ENCODE measurements around the gene SLC29A4. TPM values are rescaled to one million over a fixed set of nuclear protein-coding genes. Genes with fewer than 3 reads are reported as not detected.

Gene SLC29A4
- total RNA-seq, 1 donor from 2014 or later, result 0.38 TPM

DNA sequence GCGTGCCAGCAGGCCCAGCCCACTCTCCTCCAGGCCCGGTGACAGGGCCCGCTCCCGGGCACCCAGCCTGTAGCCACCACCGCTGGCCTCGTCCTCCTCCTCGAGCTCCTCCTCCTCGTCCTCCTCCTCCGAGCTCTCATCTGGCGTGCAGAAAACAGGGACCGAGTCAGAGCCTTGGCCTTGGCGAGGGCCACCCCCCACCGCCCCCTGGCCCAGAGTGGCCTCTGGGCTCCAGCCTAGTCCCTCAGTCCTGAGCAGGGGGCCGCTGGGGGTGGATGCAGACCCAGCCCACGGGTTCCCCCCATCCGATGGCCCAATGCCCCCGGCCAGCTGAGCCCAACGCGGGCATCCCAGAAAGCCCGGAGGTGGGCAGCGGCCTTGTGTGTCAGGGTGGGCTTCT lies 62.9 kb downstream of the SLC29A4 start:
- Mint-ChIP-seq H3K27ac (no peak overlapping the region), H3K4me3 (no peak overlapping the region), H3K36me3 (ENCODE audit: low read depth) (peaks cover 66% of the 10 kb centered on the region), H3K4me1 (no peaks in the 10 kb centered on the region), H3K27me3 (no peaks in the 10 kb centered on the region), H3K9me3 (peaks cover 16% of the 10 kb centered on the region)
- ATAC-seq (ENCODE audit: low read depth) (no peak), DNase-seq (no peak)
- TF ChIP-seq, protein P1, sequence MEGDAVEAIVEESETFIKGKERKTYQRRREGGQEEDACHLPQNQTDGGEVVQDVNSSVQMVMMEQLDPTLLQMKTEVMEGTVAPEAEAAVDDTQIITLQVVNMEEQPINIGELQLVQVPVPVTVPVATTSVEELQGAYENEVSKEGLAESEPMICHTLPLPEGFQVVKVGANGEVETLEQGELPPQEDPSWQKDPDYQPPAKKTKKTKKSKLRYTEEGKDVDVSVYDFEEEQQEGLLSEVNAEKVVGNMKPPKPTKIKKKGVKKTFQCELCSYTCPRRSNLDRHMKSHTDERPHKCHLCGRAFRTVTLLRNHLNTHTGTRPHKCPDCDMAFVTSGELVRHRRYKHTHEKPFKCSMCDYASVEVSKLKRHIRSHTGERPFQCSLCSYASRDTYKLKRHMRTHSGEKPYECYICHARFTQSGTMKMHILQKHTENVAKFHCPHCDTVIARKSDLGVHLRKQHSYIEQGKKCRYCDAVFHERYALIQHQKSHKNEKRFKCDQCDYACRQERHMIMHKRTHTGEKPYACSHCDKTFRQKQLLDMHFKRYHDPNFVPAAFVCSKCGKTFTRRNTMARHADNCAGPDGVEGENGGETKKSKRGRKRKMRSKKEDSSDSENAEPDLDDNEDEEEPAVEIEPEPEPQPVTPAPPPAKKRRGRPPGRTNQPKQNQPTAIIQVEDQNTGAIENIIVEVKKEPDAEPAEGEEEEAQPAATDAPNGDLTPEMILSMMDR (IDR thresholded peaks at IDR 0.05), result no peak
- CTCF ChIA-PET, result no interaction called here
- intact Hi-C loops (cut with micrococcal nuclease), result no loop called here
- POLR2A ChIA-PET, result no interaction called here

DNA sequence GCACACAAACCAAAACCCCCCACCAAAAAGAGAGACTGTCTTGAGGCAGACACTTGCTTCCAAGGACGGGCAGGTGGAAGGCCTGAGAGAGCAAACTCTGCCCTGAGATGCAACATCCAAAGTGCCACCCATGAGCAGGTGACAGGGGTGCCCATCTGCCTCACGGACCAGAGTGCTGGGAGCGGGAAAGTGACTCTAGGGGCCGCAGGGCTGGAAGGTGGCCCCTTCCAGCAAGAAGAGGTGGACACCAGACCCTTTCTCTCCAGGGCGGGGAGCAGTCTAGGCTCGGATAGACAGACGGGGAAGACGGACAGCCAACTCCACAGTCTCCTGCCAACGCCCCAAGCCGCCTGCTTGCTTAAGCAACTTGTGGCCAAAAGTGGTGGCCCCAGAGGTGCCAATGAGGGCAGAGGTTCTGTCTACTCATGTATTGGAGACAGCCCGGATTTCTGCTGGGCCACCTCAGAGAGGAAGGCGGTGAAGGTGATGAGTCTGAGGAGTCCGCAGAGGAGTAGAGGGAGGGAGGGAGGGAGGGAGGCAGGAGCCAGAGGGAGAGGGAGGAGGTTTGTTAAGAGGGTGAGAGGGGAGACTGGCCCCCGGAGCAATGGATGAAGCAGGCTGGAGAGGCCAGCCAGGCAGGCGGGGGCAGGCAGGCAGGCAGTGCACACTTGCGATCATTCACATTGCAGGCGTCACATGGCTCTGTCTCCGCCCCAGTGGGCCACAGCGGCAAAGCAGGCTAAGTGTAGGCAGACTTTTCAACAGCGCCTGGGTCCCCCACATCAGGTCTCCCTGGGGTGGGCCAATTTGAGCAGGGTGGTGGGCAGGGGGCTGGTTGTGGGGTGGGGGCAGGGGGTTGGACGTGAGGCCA lies 65.6 kb downstream of the SLC29A4 start:
- intact Hi-C loops (cut with micrococcal nuclease), result no loop called here
- no peaks in the 10 kb centered on the region for H3K4me1 Mint-ChIP-seq

DNA sequence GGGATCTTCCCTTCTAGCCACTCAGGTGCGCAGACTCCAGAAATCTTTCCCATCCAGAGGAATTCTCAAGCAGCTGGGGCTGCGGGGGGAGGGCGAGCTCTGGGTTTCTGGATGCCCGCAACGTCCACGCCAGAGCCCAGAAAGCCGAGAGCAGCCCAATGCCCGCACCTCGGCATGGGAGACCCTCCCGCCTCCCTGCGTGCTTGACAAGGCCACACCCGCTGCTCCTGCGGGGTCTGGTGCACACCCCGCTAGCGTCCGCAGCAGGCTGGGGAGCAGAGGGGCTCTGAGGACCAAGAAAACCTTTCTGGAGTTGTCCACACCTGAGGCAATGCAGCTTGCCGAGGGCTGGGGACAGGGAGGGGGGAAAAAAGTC lies 66.2 kb downstream of the SLC29A4 start:
- H3K4me1 Mint-ChIP-seq, result no peaks in the 10 kb centered on the region
- intact Hi-C loops (cut with micrococcal nuclease), result no loop called here
- H3K36me3 Mint-ChIP-seq (ENCODE audit: low read depth), result peaks cover 65% of the 10 kb centered on the region
- POLR2A ChIA-PET, result no interaction called here
- H3K27me3 Mint-ChIP-seq, result no peaks in the 10 kb centered on the region
- peaks cover 4% of the 10 kb centered on the region for H3K9me3 Mint-ChIP-seq
- H3K4me3 Mint-ChIP-seq, result no peak overlapping the region
- DNase-seq (no peak), ATAC-seq (ENCODE audit: low read depth) (no peak)
- H3K27ac Mint-ChIP-seq, result no peak overlapping the region
- CTCF ChIA-PET, result no interaction called here
- TF ChIP-seq, protein P1 (IDR thresholded peaks at IDR 0.05), result no peak

More for the DNA sequence above, 65.6 kb downstream of the SLC29A4 start:
- no peaks in the 10 kb centered on the region for H3K27me3 Mint-ChIP-seq
- ATAC-seq (ENCODE audit: low read depth) (no peak), DNase-seq (no peak)
- no peak overlapping the region for H3K4me3 Mint-ChIP-seq
- peaks cover 8% of the 10 kb centered on the region for H3K9me3 Mint-ChIP-seq
- TF ChIP-seq, protein P1 (IDR thresholded peaks at IDR 0.05), result no peak
- ChIA-PET POLR2A (no interaction called here), CTCF (no interaction called here)
- peaks cover 65% of the 10 kb centered on the region for H3K36me3 Mint-ChIP-seq (ENCODE audit: low read depth)
- H3K27ac Mint-ChIP-seq, result no peak overlapping the region

DNA sequence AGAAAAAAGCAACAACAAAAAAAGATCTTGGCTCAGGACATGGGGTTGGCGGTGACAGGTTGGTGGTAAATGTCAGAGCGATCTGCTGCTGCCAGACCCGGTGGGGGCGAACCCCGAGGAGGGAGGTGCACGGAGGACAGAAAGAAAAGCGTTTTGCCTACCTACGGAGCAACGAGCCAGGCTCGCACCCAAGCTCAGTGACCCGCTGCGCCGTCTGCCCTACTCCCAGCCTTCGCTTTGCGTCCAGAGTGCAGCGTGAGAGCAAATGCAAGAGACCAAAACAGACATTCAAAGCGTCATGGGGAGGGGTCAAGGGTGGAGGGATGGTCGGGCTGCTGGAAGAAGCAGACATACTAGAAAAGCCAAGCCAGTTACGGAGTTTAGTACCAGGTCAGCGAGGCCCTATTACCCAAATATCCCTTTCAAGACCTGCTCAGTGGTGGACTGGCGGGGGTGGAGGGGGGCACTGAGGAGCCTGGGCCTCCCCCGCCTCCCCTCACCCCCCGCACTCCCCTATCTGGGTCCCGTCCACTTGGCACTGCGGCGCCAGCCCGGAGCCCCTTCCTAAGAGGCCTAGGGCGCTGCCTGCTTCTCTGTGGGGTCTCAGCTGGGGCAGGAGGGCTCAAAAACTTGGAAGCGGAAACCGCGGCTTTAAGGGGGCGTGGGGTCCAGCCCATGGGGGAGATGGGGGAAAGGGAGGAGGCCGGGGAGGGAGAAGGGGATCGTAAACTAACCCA lies 66.9 kb downstream of the SLC29A4 start:
- no peak for DNase-seq
- CTCF ChIA-PET, result no interaction called here
- ATAC-seq (ENCODE audit: low read depth), result no peak
- H3K36me3 Mint-ChIP-seq (ENCODE audit: low read depth), result peaks cover 64% of the 10 kb centered on the region
- H3K9me3 Mint-ChIP-seq, result peaks cover 3% of the 10 kb centered on the region
- no peaks in the 10 kb centered on the region for H3K27me3 Mint-ChIP-seq
- POLR2A ChIA-PET, result no interaction called here
- no peak overlapping the region for H3K27ac Mint-ChIP-seq
- H3K4me3 Mint-ChIP-seq, result no peak overlapping the region
- TF ChIP-seq, protein P1 (IDR thresholded peaks at IDR 0.05), result no peak
- intact Hi-C loops (cut with micrococcal nuclease), result no loop called here
- peaks cover 3% of the 10 kb centered on the region for H3K4me1 Mint-ChIP-seq

DNA sequence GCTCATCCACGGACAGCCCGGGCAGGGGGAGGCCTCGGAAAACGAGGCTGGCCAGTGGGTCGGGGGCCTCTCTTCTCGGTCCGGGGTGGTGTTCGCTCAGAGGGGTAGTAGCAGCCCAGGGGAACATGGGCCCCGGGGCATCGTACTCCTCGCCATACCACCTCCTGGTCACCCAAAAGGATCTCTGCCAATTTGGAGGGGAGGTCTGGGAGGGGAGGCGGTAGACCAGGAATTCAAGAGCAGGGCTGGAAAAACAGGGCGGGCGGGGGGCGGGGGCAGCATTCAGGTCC lies 67.4 kb downstream of the SLC29A4 start:
- Mint-ChIP-seq H3K27ac (no peak overlapping the region), H3K36me3 (ENCODE audit: low read depth) (peaks cover 64% of the 10 kb centered on the region), H3K4me3 (no peak overlapping the region), H3K4me1 (peaks cover 3% of the 10 kb centered on the region), H3K27me3 (no peaks in the 10 kb centered on the region), H3K9me3 (no peaks in the 10 kb centered on the region)
- ChIA-PET CTCF (no interaction called here), POLR2A (no interaction called here)
- DNase-seq (no peak), ATAC-seq (ENCODE audit: low read depth) (no peak)
- intact Hi-C loops (cut with micrococcal nuclease), result no loop called here
- TF ChIP-seq, protein P1 (IDR thresholded peaks at IDR 0.05), result no peak

All from activated B cell treated with CpG ODN at 0.5 μM for 24 hours (primary cell).